GM19324 (cell line): Measurements from ENCODE around the gene METRN.
"Not testable (repeated sequence)": the region's sequence is repeated elsewhere in the genome, so short reads cannot be mapped to it uniquely, and the experiment has no call there.

Experiments used
- ATAC-seq: cut with Tn5 transposase; IDR thresholded peaks from one replicate; pipeline ENCODE4 v1.9.1; 2021; ENCODE audit warnings: mild to moderate bottlenecking, moderate library complexity; ENCODE audit not compliant: unreplicated experiment, low FRiP score

The METRN gene

DNA sequence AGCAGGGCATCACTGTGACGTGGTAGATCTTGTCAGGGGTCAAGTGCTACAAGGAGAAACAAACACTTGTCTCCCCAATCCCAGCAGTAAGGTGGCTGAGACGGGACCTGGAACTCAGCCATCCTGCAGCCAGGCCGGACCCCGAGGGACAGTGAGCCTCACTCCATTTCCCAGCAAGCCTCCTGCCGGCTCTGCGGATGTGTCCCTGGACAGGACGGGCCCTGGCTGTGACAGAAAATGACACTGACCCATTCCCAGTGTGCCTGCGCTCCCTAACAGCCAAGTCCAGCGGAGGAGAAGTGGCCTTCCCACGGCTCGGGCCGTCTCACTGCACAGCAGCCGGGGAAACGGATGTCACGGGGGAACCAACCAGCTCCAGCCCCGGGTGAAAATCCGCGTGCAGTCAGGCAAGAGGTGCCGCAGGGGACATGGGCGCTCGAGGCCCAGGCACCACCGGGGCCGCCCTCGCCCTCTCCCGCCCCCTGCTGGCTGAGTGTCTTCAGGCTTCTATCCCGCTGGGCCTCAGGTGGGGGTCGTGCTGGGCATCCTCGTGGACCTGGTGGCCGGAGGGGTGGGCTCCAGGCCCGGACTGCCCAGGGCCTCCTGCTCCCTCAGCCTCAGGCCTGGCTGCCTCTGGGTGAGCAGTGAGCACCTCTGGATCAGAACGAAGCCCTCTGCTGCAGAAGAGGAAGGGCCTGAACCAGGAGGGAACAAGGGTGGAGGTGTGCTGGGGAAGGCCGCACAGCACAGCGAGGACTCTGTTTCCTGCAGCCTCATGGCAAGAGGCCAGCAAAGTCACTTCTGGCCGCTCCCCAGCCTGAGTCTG lies 18.7 kb downstream of the METRN start:
- ATAC-seq: no peak

DNA sequence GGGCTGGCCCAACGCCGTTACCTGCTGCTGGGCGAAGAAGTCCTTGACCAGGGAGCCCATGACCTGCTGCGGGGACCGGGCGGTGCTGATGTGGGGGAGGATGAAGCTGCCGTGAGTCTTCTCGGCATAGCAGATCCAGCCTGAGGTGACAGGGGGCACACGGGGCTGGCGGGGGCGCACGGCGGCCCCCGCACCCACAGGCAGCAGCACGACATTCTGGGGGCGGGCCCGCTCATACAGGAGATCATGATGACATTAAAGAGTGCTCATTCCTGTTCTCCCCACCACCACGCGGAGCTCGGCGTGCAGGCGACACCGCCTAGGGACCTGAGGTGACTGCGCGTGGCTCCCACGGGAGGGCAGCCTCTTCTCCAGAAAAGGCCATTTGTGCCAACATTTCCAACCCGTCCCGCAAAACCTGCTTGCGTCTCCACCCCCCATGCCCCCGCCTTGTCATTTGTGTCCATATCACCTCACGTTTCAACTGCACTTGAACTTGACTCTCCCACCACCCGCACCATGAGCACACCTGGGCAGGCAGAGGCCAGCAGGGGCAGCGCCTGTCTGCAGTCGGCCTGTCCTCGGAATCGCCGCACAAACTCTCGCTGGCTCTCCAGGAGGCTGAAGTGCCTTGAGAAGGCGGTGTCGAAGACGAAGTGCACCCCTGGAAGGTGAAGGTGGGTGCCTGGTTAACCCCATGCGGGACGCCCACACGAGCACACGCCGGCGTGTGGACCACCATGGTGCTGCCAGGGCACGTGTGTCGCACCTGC lies 19.5 kb downstream of the METRN start:
- ATAC-seq: no peak

DNA sequence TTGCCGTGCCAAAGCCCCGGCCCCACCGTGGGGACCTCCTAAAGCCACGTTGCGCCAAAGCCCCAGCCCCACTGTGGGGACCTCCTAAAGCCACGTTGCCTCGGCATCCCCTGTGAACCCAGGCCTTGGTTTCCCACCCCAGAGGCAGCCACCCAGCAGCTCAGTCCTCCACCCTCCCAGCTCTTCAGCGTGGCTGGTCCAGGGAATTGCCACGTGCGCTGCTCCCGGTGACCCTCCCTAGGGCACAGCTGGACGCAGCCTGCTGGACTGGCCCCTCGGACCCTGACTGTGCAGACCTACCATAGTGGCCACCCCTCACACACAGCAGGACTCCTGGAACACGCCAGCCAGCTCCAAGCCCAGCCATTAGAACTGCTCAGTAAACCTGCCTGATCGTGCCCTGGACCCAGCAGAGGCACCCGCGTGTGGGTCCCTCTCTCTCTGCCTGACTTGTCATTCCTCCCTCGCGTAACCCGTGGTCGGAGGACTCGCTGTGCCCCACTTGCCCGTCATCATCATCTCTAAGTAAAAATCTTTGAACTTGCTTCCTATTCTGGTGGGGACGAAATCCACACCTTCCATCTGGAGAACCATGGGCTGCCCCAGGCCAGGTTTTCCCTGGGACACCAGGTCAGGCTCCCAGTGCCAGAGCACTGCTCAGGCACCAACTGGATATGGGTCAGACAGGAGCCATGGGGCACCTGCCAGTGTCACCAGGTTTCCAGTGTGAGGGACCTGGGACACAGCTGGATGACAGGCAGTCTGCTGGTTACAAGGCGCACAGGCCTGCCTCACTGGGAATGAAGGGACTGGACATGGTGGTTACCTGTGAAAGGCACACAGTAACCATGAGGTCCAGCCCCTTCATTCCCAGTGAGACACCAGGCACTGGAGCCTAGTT lies 20.3 kb downstream of the METRN start:
- no peak for ATAC-seq

DNA sequence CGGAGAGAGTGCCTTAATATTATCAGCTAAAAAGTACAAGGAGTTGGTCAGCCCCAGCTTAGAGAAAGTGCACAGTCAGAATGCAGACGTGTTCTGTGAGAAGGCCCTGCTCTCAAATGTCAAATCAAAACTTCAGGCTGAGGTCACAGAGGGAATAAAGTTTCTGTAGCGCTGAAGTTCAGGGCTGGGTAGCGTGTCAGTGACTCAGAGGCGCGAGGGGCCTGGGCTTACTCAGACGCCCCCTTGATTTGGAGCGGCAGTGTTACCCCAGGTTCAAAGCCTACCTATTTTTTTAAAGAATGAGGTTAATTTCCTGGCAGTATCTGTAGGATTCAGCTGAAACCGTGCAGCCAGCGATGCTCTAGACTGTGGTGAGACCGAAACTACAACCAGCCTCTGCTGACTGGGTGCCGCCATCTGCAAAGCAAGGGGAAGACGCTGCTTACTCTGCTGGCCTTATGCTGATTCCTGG lies 21.1 kb downstream of the METRN start:
- no peak for ATAC-seq

DNA sequence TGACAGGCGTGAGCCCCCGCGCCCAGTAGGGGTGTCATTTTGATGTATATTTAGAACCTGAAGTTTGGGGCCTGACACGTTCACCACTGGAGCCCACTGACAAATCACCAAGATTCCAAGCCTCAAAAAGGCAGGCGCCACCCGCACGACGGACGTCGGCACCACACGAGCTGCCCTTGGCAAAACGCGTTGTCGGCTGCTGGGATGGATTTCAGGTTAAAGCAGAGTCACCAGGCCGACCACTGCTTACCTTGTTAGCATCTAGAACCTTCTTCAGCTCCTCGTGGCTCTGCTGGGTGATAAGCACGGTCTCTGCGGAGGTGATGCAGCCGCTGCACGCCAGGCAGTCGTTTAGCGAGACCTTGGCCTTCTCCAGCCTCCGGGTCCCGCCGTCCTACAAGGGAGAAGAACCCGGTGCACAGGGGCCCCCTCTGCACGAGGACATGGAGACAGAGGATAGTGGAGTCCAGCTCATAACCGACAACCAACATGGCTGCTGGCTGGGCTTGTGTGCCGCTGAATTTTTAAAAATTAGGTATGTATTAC lies 22.1 kb downstream of the METRN start:
- no peak for ATAC-seq

DNA sequence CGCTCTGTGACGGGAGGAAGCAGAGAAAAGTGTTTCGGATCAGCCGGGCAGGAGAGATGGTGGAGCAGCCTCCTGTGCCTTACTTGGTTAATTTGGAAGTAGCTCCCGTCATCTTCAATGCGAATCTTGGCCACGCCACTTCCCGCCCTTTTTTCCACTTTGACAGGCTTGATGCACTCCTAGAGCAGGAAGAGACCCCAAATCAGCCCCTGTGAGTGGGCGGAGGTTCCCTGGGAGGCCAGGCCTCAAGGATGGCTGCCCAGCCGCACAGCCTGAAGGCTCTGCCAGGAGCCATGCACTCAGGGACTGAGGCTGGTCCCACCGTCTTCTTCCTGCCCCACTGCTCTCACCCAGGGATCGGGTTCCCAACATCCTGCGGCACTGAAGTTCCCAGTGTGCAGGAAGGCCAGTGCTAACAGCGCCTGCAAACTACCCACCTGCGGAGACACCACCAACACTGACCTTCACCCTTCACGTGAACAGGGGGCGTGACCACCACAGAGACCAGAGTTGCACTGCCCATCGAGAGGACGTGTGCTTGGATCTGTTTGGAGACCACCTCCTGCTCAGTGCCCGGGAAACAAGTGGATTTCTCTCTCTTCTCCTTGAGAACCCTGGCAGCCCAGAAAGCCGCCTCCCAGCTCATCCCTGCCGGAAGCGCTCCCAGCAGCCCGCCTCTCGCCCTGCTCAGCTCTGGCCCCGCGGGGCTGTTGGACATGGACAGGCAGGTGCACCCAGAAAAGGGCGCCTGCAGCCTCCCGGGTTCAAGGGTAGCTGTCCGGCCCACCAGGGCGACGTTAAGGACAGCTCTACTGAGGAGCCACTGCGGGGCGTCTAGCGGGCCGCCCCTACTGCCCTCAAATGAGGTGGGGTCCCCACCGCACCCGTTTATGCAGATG lies 24.9 kb downstream of the METRN start:
- no peak for ATAC-seq

DNA sequence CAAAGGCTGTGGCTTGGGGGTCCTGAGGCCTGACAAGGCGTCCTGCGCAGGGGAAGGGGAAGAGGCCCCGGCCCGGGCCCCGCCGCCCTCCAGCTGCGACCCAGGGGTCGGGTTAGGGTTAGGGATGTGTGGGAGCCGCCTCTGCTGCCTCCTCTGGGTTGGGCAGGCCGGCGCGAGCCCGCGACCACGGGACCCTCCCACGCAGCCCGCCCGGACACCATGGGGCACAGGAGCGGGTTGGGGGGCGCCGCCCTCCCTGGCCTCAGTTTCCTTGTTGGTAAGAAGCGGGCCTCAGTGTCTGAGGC lies 25.5 kb downstream of the METRN start:
- peak; percentile 5 for ATAC-seq

DNA sequence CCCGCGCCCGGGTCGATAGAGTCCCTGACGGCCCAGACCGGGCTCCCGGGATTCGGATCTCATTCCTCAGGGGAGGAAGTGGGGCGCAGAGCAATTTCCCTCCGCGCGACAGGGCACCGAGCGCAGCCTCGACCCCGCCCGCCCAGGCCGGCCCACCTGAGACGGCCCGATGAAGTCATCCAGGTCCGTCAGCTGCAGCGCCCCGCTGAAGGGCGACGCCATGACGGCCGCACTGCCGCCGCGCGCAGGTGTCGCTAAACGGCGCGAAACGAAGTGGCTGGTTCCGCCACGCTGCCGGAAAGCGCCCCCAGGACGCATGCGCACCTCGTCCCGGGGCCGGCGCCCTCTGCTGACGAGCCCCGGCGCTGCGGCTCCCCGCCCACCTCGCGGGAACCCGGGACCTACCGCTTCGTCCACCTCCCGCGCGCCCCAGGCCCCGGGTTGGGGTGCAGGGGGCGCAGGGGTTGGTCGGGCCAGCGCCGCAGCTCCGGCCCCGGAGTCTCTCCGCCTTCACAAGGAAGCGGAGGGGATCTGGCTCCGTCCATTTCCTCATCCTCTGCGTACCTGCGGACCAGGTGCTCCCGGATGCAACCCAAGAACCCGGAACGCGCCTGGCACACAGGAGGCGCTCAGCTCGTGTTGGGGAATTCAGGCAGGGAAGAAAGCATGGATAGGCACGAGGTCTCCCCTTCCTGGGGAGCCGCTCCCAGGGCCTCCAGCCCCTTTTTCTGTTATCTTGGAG lies 26.0 kb downstream of the METRN start, which contains the start of gene CIAO3:
Gene CIAO3 (minus strand): TSS at position 234 of the 742 bp plus-strand sequence. CDS start 12 bp downstream, at position 222.
- ATAC-seq: peak; percentile 87

DNA sequence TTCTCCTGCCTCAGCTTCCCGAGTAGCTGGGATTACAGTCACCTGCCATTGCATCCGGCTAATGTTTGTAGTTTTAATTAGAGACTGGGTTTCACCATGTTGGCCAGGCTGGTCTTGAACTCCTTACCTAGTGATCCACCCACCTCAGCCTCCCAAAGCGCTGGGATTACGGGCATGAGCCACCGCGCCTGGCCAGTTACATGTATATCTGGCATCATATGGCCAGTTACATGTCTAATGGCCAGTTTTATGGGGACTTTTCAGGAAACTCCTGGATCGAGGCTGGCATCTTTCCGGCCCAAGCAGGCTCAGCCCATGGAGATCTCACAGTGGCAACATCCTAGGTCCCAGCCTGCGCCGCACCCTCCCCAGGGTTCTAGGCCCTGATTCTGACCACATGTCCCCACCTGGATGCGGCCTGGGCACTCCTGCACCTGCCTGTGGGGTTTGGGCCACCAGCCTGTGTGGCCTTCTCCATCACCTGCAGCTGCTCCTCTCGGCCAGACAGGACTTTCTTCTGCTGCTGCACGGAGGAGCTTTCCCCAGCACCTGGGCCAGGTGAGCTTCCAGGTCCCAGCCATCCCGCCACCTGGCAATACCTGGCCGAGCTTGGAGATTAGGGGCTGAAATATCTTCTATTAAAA lies 27.2 kb downstream of the METRN start:
- ATAC-seq: no peak

DNA sequence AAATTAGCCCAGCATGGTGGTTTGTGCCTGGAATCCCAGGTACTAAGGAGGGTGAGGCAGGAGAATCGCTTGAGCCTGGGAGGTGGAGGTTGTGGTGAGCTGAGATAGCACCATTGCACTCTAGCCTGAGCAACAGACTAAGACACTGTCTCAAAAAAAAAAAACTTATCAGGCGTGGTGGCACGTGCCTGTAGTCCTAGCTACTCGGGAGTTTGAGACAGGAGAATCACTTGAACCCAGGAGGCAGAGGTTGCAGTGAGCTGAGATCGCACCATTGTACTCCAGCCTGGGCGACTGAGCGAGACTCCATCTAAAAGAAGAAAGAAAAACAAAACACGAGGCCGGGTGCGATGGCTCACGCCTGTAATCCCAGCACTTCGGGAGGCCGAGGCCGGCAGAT lies 28.0 kb downstream of the METRN start:
- not testable (repeated sequence) for ATAC-seq

DNA sequence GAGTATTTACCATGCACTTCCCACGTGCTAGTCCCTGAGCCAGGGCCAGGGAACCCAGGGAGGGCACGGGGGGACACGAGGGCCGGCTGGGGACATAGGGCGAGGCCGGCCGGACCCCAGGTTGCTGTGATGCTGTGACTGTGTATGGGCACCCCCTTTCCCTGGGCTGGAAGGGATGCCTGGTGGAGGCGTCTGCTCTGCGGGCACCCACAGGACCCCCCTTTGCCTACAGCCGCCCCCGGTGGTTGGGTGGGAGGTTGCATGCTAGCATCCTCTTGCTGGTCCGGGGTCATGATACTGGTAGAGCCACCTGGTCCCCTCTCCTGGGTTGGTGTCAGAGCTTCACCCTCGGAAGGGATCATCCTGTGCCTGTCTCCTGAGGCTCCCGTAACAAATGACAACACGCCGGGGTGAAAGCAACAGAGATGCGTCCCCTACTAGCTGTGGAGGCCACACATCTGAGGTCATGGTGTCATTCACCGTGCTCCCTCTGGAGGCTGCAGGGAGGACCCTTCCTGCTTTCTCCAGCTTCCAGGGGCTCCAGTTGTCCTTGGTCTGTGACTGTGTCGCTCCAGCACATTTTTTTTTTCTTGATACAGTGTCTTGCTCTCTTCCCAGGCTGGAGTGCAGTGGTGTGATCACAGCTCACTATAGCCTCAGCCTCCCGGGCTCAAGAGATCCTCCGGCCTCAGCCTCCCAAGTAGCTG lies 29.0 kb downstream of the METRN start:
- no peak for ATAC-seq

DNA sequence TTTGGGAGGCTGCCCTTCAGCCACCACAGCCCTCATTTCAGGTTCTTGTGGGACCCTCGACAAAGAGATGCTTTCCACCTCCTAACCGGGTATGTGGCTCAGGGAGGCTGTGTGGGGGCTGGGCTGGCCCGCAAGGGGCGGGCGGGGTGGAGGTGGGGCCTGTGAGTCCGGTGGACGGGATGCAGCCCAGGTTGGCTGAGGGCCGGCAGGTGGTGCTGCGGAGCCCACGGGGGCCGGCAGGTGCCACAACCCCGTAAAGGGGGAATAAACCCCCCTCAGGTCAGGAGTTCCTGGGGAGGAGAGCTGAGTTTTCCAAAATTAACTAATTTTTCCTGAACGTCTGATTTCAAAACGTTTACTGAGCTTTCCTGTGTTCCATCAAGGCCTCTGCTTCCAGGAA lies 30.8 kb downstream of the METRN start:
- ATAC-seq: no peak

DNA sequence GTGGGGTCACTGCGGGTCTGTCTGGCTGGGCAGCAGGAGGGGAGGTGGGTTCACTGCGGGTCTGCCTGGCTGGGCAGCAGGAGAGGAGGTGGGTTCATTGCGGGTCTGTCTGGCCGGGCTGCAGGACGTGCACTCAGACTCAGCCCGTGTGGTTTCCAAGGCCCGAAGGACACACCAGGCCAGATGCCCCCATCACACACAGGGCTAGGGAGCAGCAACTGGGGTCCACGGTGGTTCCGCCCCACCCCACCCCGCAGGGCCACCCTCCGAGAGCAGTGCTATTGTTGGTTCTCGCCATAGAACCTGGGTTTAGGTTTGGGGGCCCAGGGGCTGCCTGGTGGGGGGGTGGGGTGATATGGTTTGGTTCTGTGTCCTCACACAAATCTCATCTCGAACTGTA lies 31.7 kb downstream of the METRN start:
- no peak for ATAC-seq

DNA sequence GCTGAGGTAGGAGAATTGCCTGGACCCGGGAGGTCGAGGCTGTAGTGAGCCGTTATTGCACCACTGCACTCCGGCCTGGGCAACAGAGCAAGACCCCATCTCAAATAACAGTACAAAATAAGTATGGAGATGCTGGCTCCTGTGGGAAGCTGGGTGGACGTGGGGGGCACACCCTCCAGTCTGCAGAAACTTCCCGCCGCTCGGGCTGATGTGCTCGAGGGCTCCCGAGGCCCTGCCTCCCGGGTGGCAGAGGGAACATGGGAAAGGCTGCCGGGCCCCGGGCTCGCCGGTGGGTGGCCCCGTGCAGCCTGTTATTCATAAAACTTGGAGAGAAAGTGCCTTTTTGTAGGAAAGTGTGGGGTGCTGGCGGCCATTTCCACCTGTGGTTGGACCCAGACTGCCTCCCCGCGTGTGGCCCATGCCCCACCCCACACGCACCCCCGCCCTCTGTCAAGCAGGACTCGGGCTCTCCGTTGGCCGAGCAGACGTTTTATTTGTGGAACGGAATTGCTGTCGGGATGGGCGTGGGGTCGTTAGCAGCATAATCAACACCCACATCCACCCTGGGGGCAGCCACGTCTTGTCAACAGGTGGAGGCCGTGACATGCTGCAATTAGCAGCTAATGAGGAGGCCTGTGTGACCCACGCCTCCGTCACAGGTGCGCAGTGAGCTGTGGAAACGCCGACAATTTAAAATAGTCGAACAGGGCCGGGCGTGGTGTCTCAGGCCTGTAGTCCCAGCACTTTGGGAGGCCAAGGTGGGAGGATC lies 33.2 kb downstream of the METRN start:
- ATAC-seq: no peak

DNA sequence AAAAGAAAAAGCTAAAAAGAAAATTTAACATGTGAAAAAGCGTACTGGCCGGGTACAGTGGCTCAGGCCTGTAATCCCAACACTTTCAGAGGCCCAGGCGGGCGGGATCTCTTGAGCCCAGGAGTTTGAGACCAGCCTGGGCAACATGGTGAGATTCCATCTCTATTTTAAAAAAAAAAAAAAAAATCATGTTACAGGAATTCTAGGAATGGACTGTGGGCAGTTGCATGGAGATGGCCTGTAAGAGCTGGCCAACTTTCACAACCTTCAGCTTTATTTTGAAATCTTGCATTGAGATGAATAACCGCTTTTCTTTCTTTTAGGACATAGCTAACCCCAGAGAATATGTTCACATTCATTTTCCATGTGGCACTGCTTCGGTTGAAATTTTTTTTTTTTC lies 34.1 kb downstream of the METRN start:
- no peak for ATAC-seq

DNA sequence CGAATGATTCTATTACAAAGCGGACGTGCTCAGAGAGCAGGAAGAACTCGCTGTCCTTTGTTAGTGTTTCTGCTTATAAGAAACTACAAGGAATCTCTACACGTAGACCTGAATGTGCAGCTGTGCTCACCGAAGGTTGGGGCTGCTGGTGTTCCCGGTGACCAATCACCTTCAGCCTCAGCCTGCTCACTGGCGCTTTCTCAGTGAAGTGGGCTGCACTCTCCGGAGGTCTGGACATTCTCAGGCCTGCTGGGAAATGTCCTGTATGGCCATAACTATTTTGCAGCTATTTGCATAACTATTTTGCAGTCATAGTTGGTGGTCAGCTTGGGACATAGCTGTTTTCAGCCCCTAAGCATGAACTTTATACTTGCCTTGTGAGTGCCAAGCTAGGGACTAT lies 35.6 kb downstream of the METRN start:
- ATAC-seq: no peak
